Measurements from ENCODE around the gene CCDC188. TPM values are rescaled to one million over a fixed set of nuclear protein-coding genes. Genes with fewer than 3 reads are reported as not detected.

CCDC188 gene
- total RNA-seq, 1 experiment from 2014 or later, result not detected

DNA sequence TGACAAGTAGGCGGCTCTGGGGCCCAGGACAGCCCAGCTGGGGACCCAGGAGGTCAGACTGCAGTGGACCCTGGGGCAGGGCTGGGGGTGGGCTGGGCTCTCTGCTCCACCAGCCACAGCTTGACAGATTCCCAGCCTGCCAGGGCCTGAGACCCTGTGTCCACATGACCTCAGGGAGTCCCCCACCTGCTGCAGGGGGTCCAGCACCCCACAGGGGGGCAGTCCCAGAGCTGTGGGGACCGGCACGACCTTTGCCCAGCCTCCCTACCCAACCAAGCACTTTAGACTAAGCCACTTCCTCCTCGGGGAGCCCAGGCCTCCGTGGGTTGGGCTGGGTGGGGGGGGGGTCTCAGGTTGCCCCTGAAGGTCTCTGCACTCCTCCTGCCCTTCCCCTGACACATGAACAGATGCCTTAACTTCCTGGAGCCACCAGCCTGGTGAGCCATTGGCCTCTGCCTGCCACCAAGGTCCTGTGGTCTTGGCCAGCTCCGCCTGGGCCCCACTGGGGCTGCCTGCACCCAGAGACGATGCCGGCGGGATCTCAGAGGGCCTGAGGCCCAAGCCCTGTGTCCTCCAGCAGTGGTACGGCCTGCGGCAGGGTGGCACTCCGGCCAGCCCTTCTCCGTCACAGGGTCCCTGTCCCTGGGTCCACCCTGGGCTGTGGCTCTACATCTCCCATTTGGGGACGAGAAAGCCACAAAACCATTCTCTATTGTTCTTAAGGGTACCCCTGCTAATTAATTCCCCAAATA lies 3.4 kb downstream of the CCDC188 start:
- no peaks in the 10 kb centered on the region for H3K79me2 ChIP-seq (ENCODE audit: insufficient read depth, low read length)
- no peak overlapping the region for H2BK120ac ChIP-seq (ENCODE audit: low read depth, low read length, poor library complexity, severe bottlenecking)
- Mint-ChIP-seq H3K27me3 (ENCODE audit: low read depth) (no peaks in the 10 kb centered on the region), H3K9me3 (no peaks in the 10 kb centered on the region; a peak in 1 of 5 replicates), H3K27ac (no peak overlapping the region), H3K4me3 (no peak overlapping the region), H3K4me1 (no peaks in the 10 kb centered on the region), H3K36me3 (ENCODE audit: insufficient read depth in 1 of 3, low read depth in 3 of 3) (no peaks in the 10 kb centered on the region; a peak in 1 of 7 replicates)
- H3K9ac ChIP-seq (ENCODE audit: extremely low read depth, insufficient read length, low read length), result no peak overlapping the region
- H3K4me2 ChIP-seq (ENCODE audit: insufficient read depth, insufficient read length, low read length), result no peak overlapping the region
- no peak overlapping the region for H2BK12ac ChIP-seq (ENCODE audit: insufficient read length, low read depth, low read length)
- H3K4me1 ChIP-seq (ENCODE audit: insufficient read depth, low read length), result no peaks in the 10 kb centered on the region
- no peaks in the 10 kb centered on the region for H3K9me3 ChIP-seq (ENCODE audit: control insufficient read depth, low read depth, low read length)
- no peak overlapping the region for H3K4ac ChIP-seq (ENCODE audit: low read depth, low read length)
- no peak overlapping the region for H3T11ph ChIP-seq (ENCODE audit: low read length)
- no peaks in the 10 kb centered on the region for H4K20me1 ChIP-seq (ENCODE audit: control insufficient read depth, insufficient read depth, insufficient read length)
- H3K27me3 ChIP-seq (ENCODE audit: insufficient read depth, low read length), result no peaks in the 10 kb centered on the region
- H2AFZ ChIP-seq (ENCODE audit: low read length), result no peak overlapping the region
- TF ChIP-seq, protein P1, sequence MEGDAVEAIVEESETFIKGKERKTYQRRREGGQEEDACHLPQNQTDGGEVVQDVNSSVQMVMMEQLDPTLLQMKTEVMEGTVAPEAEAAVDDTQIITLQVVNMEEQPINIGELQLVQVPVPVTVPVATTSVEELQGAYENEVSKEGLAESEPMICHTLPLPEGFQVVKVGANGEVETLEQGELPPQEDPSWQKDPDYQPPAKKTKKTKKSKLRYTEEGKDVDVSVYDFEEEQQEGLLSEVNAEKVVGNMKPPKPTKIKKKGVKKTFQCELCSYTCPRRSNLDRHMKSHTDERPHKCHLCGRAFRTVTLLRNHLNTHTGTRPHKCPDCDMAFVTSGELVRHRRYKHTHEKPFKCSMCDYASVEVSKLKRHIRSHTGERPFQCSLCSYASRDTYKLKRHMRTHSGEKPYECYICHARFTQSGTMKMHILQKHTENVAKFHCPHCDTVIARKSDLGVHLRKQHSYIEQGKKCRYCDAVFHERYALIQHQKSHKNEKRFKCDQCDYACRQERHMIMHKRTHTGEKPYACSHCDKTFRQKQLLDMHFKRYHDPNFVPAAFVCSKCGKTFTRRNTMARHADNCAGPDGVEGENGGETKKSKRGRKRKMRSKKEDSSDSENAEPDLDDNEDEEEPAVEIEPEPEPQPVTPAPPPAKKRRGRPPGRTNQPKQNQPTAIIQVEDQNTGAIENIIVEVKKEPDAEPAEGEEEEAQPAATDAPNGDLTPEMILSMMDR (conservative IDR thresholded peaks at IDR 0.05), result no peak
- H3K18ac ChIP-seq (ENCODE audit: insufficient read length, low read depth, low read length), result no peak overlapping the region
- H4K8ac ChIP-seq (replicated peaks; ENCODE audit: insufficient read length, low read depth, low read length), result no peak overlapping the region
- no peak overlapping the region for H3K27ac ChIP-seq (ENCODE audit: insufficient read length, low read depth, low read length)
- no peaks in the 10 kb centered on the region for H3K79me1 ChIP-seq (ENCODE audit: insufficient read depth, low read depth, low read length, poor library complexity, severe bottlenecking)
- H3K14ac ChIP-seq (ENCODE audit: insufficient read depth, low read length), result no peak overlapping the region
- no peak overlapping the region for H4K91ac ChIP-seq (ENCODE audit: insufficient read length, low read depth, low read length)
- H2BK15ac ChIP-seq (ENCODE audit: low read depth, low read length), result no peak overlapping the region
- no peak overlapping the region for H2AK5ac ChIP-seq (ENCODE audit: insufficient read length, low read length)
- DNase-seq, result no peak
- H3K23me2 ChIP-seq (ENCODE audit: insufficient read length, low read depth, low read length, poor library complexity, severe bottlenecking), result no peaks in the 10 kb centered on the region
- H2BK20ac ChIP-seq (ENCODE audit: low read depth, low read length, poor library complexity, severe bottlenecking), result no peak overlapping the region
- H4K5ac ChIP-seq (ENCODE audit: insufficient read length, low read depth, low read length), result no peak overlapping the region
- no CpG with 5 or more reads among the region's 14 CpGs for WGBS (ENCODE audit: extremely low coverage, insufficient read length, low lambda C conversion rate)
- H3K56ac ChIP-seq (ENCODE audit: insufficient read length, low read depth, low read length), result no peak overlapping the region
- H3K23ac ChIP-seq (ENCODE audit: insufficient read length, low read depth, low read length), result no peak overlapping the region
- no peak overlapping the region for H2BK5ac ChIP-seq (ENCODE audit: insufficient read length, low read length)

All from H9 (cell line).